Neural progenitor cell (in vitro differentiated cells): Measurements from ENCODE around the gene UMAD1. TPM values are rescaled to one million over a fixed set of nuclear protein-coding genes. Genes with fewer than 3 reads are reported as not detected.

Experiments
- DNase-seq: peaks from one replicate; pipeline ENCODE4 v3.0.0-alpha.2; 2016; ENCODE audit warnings: low spot score
- H2AFZ ChIP-seq: fragments of 200-600 bp; sonication (generic); replicated peaks from 2 replicates; pipeline ENCODE4 v1.6.1; 2016; ENCODE audit warnings: antibody characterized with exemption
- H3F3A ChIP-seq: fragments of 200-600 bp; sonication (generic); 2 replicates; pipeline ENCODE4 v1.6.1; 2016; ENCODE audit warnings: antibody characterized with exemption, low read depth
- H3K27ac ChIP-seq: fragments of 200-600 bp; sonication (generic); 2 replicates; pipeline ENCODE4 v1.5.1; 2016; ENCODE audit warnings: mild to moderate bottlenecking
- H3K27me3 ChIP-seq: fragments of 200-600 bp; sonication (generic); 2 replicates; pipeline ENCODE4 v1.6.1; 2016; ENCODE audit warnings: mild to moderate bottlenecking, moderate library complexity
- H3K36me3 ChIP-seq: fragments of 200-600 bp; sonication (generic); 2 replicates; pipeline ENCODE4 v1.5.1; 2016
- H3K4me1 ChIP-seq: fragments of 200-600 bp; sonication (generic); 2 replicates; pipeline ENCODE4 v1.6.1; 2016; ENCODE audit warnings: mixed run types
- H3K4me2 ChIP-seq: fragments of 200-600 bp; sonication (generic); 2 replicates; pipeline ENCODE4 v1.6.1; 2016
- H3K4me3 ChIP-seq: fragments of 200-600 bp; sonication (generic); 2 replicates; pipeline ENCODE4 v1.5.1; 2016
- H3K79me2 ChIP-seq: fragments of 200-600 bp; sonication (generic); 2 replicates; pipeline ENCODE4 v1.6.1; 2016; ENCODE audit warnings: low read depth
- H3K9ac ChIP-seq: fragments of 200-600 bp; sonication (generic); 2 replicates; pipeline ENCODE4 v1.6.1; 2016
- H3K9me3 ChIP-seq: fragments of 200-600 bp; sonication (generic); 2 replicates; pipeline ENCODE4 v1.5.1; 2016; ENCODE audit warnings: low read depth
- H4K20me1 ChIP-seq: fragments of 200-600 bp; sonication (generic); 2 replicates; pipeline ENCODE4 v1.6.1; 2016; ENCODE audit warnings: low read depth
- H3K27ac Mint-ChIP-seq: 3 replicates; pipeline ENCODE4 v1.8.0; 2021; ENCODE audit warnings: mixed read lengths
- H3K27me3 Mint-ChIP-seq: 2 replicates; pipeline ENCODE4 v1.8.0; 2022; ENCODE audit warnings: low read depth, mild to moderate bottlenecking, inconsistent platforms, moderate library complexity, mixed read lengths; ENCODE audit not compliant: insufficient read depth
- H3K36me3 Mint-ChIP-seq: 3 replicates; pipeline ENCODE4 v1.8.0; 2021; ENCODE audit warnings: mixed read lengths
- H3K4me1 Mint-ChIP-seq: 3 replicates; pipeline ENCODE4 v1.8.0; 2021; ENCODE audit warnings: mixed read lengths
- H3K4me3 Mint-ChIP-seq: 3 replicates; pipeline ENCODE4 v1.8.0; 2021; ENCODE audit warnings: mild to moderate bottlenecking, moderate library complexity, mixed read lengths
- H3K9me3 Mint-ChIP-seq: 3 replicates; pipeline ENCODE4 v1.8.0; 2020; ENCODE audit warnings: mixed read lengths
- CTCF ChIP-seq: fragments of 200-600 bp; sonication (generic); IDR thresholded peaks from 2 replicates; pipeline ENCODE4 v1.5.1; 2017; ENCODE audit warnings: antibody characterized with exemption, mild to moderate bottlenecking
- EZH2 ChIP-seq: fragments of 200-600 bp; sonication (generic); IDR thresholded peaks from 2 replicates; pipeline ENCODE4 v1.6.1; 2017; ENCODE audit warnings: antibody characterized with exemption, mild to moderate bottlenecking, moderate library complexity
- EZH2phosphoT487 ChIP-seq: fragments of 200-600 bp; sonication (generic); IDR thresholded peaks from 2 replicates; pipeline ENCODE4 v1.6.1; 2017; ENCODE audit warnings: antibody characterized with exemption
- total RNA-seq: library from RNA; depleted of rRNA; stranded (reverse); fragments of >200 nt; gene quantifications from 2 replicates; pipeline ENCODE4 v1.2.3, GENCODE V29; 2015; ENCODE audit warnings: low replicate concordance

UMAD1 gene
- total RNA-seq, 1 donor from 2014 or later: 23.0 TPM

DNA sequence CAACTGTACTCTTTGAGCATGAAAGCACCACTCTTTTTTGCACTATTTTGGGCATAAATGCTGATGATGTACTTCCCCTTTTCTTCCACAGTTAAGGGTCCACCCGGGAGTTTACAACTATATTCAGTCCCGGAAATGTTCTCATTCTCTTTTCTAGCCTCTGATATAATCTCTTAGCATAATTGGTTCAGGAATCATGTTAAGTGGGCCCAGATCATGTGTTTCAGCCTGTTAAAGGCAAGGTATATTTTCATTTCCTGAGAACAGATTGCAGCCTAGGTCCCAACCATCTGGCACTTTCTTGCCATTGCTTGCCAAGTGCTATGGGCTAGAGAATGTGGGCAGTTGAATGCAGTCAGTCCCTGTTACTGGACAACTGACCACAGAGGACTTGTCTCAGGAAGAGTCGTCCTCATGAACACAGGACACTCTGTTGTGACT lies 216.6 kb downstream of the UMAD1 start:
- Histone ChIP-seq H3K27ac (no peak overlapping the region), H2AFZ (no peak overlapping the region), H3K36me3 (no peaks in the 10 kb centered on the region), H3F3A (no peaks in the 10 kb centered on the region), H3K4me2 (no peak overlapping the region), H3K9ac (no peak overlapping the region), H3K9me3 (no peaks in the 10 kb centered on the region), H3K79me2 (no peaks in the 10 kb centered on the region), H4K20me1 (no peaks in the 10 kb centered on the region), H3K4me3 (no peak overlapping the region), H3K27me3 (no peaks in the 10 kb centered on the region), H3K4me1 (no peaks in the 10 kb centered on the region)
- Mint-ChIP-seq H3K27me3 (no peaks in the 10 kb centered on the region), H3K4me1 (no peaks in the 10 kb centered on the region), H3K36me3 (peaks cover 8% of the 10 kb centered on the region), H3K4me3 (no peak overlapping the region), H3K27ac (no peak overlapping the region), H3K9me3 (peaks cover 22% of the 10 kb centered on the region)
- no peak for TF ChIP-seq CTCF
- TF ChIP-seq EZH2: no peak
- no peak for TF ChIP-seq EZH2phosphoT487
- no peak for DNase-seq

- DNase-seq: no peak
- TF ChIP-seq EZH2phosphoT487: no peak
- no peak for TF ChIP-seq EZH2
- no peak for TF ChIP-seq CTCF
- Histone ChIP-seq H3K27me3 (no peaks in the 10 kb centered on the region), H3K79me2 (no peaks in the 10 kb centered on the region), H3K4me2 (no peak overlapping the region), H3F3A (no peaks in the 10 kb centered on the region), H3K4me1 (no peaks in the 10 kb centered on the region), H3K4me3 (no peak overlapping the region), H2AFZ (no peak overlapping the region), H3K9me3 (no peaks in the 10 kb centered on the region), H3K9ac (no peak overlapping the region), H3K27ac (no peak overlapping the region), H4K20me1 (no peaks in the 10 kb centered on the region), H3K36me3 (no peaks in the 10 kb centered on the region)
- Mint-ChIP-seq H3K27ac (no peak overlapping the region), H3K36me3 (peaks cover 8% of the 10 kb centered on the region), H3K27me3 (no peaks in the 10 kb centered on the region), H3K4me1 (no peaks in the 10 kb centered on the region), H3K4me3 (no peak overlapping the region), H3K9me3 (peaks cover 21% of the 10 kb centered on the region)
Observed at GRCh38 chr7:7858559-7858958, 218.0 kb downstream of the UMAD1 start.

DNA sequence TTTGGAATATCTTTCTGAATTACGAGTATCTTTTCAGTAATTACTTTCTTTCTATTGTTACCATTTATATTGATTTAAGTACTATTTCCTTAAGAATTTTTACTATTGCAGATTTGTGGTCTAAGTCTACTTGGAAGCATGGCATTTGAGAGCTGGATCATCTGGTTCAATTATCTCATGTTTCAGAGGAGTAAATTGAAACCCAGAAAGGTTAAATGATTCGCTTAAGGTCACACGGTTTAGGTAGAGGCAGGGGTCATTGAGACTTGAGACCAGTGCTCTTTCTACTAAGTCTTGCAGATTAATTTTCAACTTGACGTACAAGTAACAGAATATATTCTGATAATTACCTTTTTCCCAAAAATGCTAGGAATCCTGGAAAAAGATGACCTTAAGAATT lies 218.9 kb downstream of the UMAD1 start:
- H3K4me2 ChIP-seq: no peak overlapping the region
- TF ChIP-seq CTCF: no peak
- no peak for TF ChIP-seq EZH2
- no peak for TF ChIP-seq EZH2phosphoT487
- no peaks in the 10 kb centered on the region for H3K27me3 Mint-ChIP-seq
- H3K9me3 ChIP-seq: no peaks in the 10 kb centered on the region
- DNase-seq: no peak
- H3K4me1 Mint-ChIP-seq: no peaks in the 10 kb centered on the region
- no peak overlapping the region for H3K27ac Mint-ChIP-seq
- H3K27ac ChIP-seq: no peak overlapping the region
- H3K4me1 ChIP-seq: no peaks in the 10 kb centered on the region
- H3K36me3 ChIP-seq: no peaks in the 10 kb centered on the region
- no peak overlapping the region for H3K4me3 Mint-ChIP-seq
- no peak overlapping the region for H3K9ac ChIP-seq
- H3F3A ChIP-seq: no peaks in the 10 kb centered on the region
- no peak overlapping the region for H2AFZ ChIP-seq
- no peaks in the 10 kb centered on the region for H3K27me3 ChIP-seq
- peaks cover 8% of the 10 kb centered on the region for H3K36me3 Mint-ChIP-seq
- H3K4me3 ChIP-seq: no peak overlapping the region
- H3K79me2 ChIP-seq: no peaks in the 10 kb centered on the region
- peaks cover 15% of the 10 kb centered on the region for H3K9me3 Mint-ChIP-seq
- H4K20me1 ChIP-seq: no peaks in the 10 kb centered on the region

- Histone ChIP-seq H3K79me2 (no peaks in the 10 kb centered on the region), H2AFZ (no peak overlapping the region), H3K9ac (no peak overlapping the region), H3K27ac (no peak overlapping the region), H3K36me3 (no peaks in the 10 kb centered on the region), H3K27me3 (no peaks in the 10 kb centered on the region), H3K4me1 (no peaks in the 10 kb centered on the region), H3K4me3 (no peak overlapping the region), H3K4me2 (no peak overlapping the region), H3F3A (no peaks in the 10 kb centered on the region), H3K9me3 (no peaks in the 10 kb centered on the region), H4K20me1 (no peaks in the 10 kb centered on the region)
- Mint-ChIP-seq H3K4me3 (no peak overlapping the region), H3K4me1 (no peaks in the 10 kb centered on the region), H3K36me3 (no peaks in the 10 kb centered on the region), H3K27me3 (no peaks in the 10 kb centered on the region), H3K9me3 (no peaks in the 10 kb centered on the region), H3K27ac (no peak overlapping the region)
- DNase-seq: no peak
- TF ChIP-seq EZH2 (no peak), CTCF (no peak), EZH2phosphoT487 (no peak)
Observed at GRCh38 chr7:7861211-7861633, 220.7 kb downstream of the UMAD1 start.
